DND-41 (cell line): ENCODE data around the gene GPRC5A.

Source experiments
- ATAC-seq: fragments of 200-7000 bp; cut with Tn5 transposase; 3 replicates; pipeline ENCODE4 v1.9.1; 2021; ENCODE audit warnings: low read depth; ENCODE audit not compliant: insufficient read depth
- DNase-seq: peaks from one replicate; pipeline ENCODE4 v3.0.0-alpha.2; 2020
- H2AFZ ChIP-seq: 2 replicates; pipeline ENCODE4 v1.6.0; 2012; ENCODE audit warnings: low read depth, low read length
- H3K27ac ChIP-seq: 2 replicates; pipeline ENCODE4 v1.5.1; 2012; ENCODE audit warnings: low read length, inconsistent platforms
- H3K27me3 ChIP-seq: fragments of 200-600 bp; sonication (generic); 2 replicates; pipeline ENCODE4 v1.6.0; 2012; ENCODE audit warnings: low read length, mild to moderate bottlenecking, inconsistent platforms; ENCODE audit not compliant: insufficient read depth, poor library complexity
- H3K36me3 ChIP-seq: 2 replicates; pipeline ENCODE4 v1.5.1; 2012; ENCODE audit warnings: low read length, inconsistent platforms; ENCODE audit not compliant: insufficient read depth
- H3K4me1 ChIP-seq: 2 replicates; pipeline ENCODE4 v1.5.1; 2012; ENCODE audit warnings: mild to moderate bottlenecking, low read length; ENCODE audit not compliant: insufficient read depth
- H3K4me2 ChIP-seq: 2 replicates; pipeline ENCODE4 v1.6.0; 2012; ENCODE audit warnings: mild to moderate bottlenecking, moderate library complexity, low read length, inconsistent platforms; ENCODE audit not compliant: insufficient read depth
- H3K4me3 ChIP-seq, 2 experiments: fragments of 200-600 bp in 1 of 2; shearing (Covaris generic) in 1 of 2; 2 replicates each; pipeline ENCODE4 v1.5.1; 2012 to 2016; ENCODE audit warnings: inconsistent platforms in 2 of 2, low read length in 2 of 2, mild to moderate bottlenecking in 2 of 2, low read depth in 1 of 2, moderate library complexity in 1 of 2
- H3K79me2 ChIP-seq: 2 replicates; pipeline ENCODE4 v1.6.0; 2012; ENCODE audit warnings: low read length, inconsistent platforms; ENCODE audit not compliant: insufficient read depth
- H3K9ac ChIP-seq: 2 replicates; pipeline ENCODE4 v1.6.0; 2012; ENCODE audit warnings: low read depth, mild to moderate bottlenecking, inconsistent platforms, low read length, moderate library complexity
- H3K9me3 ChIP-seq: 2 replicates; pipeline ENCODE4 v1.5.1; 2012; ENCODE audit warnings: low read length, moderate library complexity, mild to moderate bottlenecking, inconsistent platforms; ENCODE audit not compliant: insufficient read depth, severe bottlenecking
- H4K20me1 ChIP-seq: 2 replicates; pipeline ENCODE4 v1.6.0; 2012; ENCODE audit warnings: low read length; ENCODE audit not compliant: insufficient read depth
- CTCF ChIP-seq: IDR thresholded peaks from 2 replicates; pipeline ENCODE4 v1.5.1; 2012; ENCODE audit warnings: borderline replicate concordance, low read length, moderate library complexity, mild to moderate bottlenecking; ENCODE audit not compliant: poor library complexity, severe bottlenecking; ENCODE audit errors: extremely low read depth
- EZH2 ChIP-seq: IDR thresholded peaks from 3 replicates; pipeline ENCODE4 v1.6.1; 2012; ENCODE audit warnings: borderline replicate concordance, low read depth, mild to moderate bottlenecking, moderate library complexity, low read length, inconsistent platforms; ENCODE audit not compliant: severe bottlenecking

The GPRC5A gene

GRCh38 chr12:12877781-12878455 lies 13.4 kb upstream of the GPRC5A start:
- no peak for DNase-seq
- TF ChIP-seq CTCF: no peak
- no peak for TF ChIP-seq EZH2
- H2AFZ ChIP-seq: no peak overlapping the region
- ATAC-seq: peak; percentile 33; the same call in 1 of the 3 replicates
- no peaks in the 10 kb centered on the region for H3K9me3 ChIP-seq
- peaks cover 4% of the 10 kb centered on the region for H3K27me3 ChIP-seq
- H3K4me3 ChIP-seq: no peak overlapping the region
- no peak overlapping the region for H3K27ac ChIP-seq
- no peak overlapping the region for H3K9ac ChIP-seq
- H3K4me1 ChIP-seq: no peaks in the 10 kb centered on the region
- no peaks in the 10 kb centered on the region for H4K20me1 ChIP-seq
- no peaks in the 10 kb centered on the region for H3K79me2 ChIP-seq
- no peaks in the 10 kb centered on the region for H3K36me3 ChIP-seq
- no peak overlapping the region for H3K4me2 ChIP-seq

GRCh38 chr12:12880537-12880936 lies 10.8 kb upstream of the GPRC5A start:
- Histone ChIP-seq H3K4me1 (no peaks in the 10 kb centered on the region), H3K4me3 (no peak overlapping the region), H3K27ac (no peak overlapping the region), H4K20me1 (no peaks in the 10 kb centered on the region), H3K9me3 (no peaks in the 10 kb centered on the region), H2AFZ (no peak overlapping the region), H3K36me3 (no peaks in the 10 kb centered on the region), H3K27me3 (peaks cover 4% of the 10 kb centered on the region), H3K9ac (no peak overlapping the region), H3K4me2 (no peak overlapping the region), H3K79me2 (no peaks in the 10 kb centered on the region)
- TF ChIP-seq EZH2 (no peak), CTCF (no peak)
- ATAC-seq (peak; percentile 64; the same call in 2 of the 3 replicates), DNase-seq (peak; percentile 18)

- DNase-seq: no peak
- TF ChIP-seq CTCF: no peak
- no peak for TF ChIP-seq EZH2
Measured at GRCh38 chr12:12881151-12881909, 10.0 kb upstream of the GPRC5A start.

More at GRCh38 chr12:12881151-12881909, 10.0 kb upstream of the GPRC5A start:
- Histone ChIP-seq H3K27ac (no peak overlapping the region), H3K27me3 (peaks cover 8% of the 10 kb centered on the region), H3K36me3 (no peaks in the 10 kb centered on the region), H3K9me3 (no peaks in the 10 kb centered on the region), H3K4me2 (no peak overlapping the region), H2AFZ (no peak overlapping the region), H3K4me1 (no peaks in the 10 kb centered on the region), H3K4me3 (no peak overlapping the region), H3K9ac (no peak overlapping the region), H4K20me1 (no peaks in the 10 kb centered on the region), H3K79me2 (no peaks in the 10 kb centered on the region)
- peak; percentile 39; the same call in 2 of the 3 replicates for ATAC-seq
